Tibial nerve (tissue), 3 donors: ENCODE measurements around the gene KLK8.

Source experiments
- CTCF ChIP-seq, 5 experiments: fragments of 200-600 bp in 3 of 5; fragments of 450-650 bp in 2 of 5; sonication (generic) in 3 of 5; IDR thresholded peaks; one replicate each; pipeline ENCODE4 v1.5.1; 2016 to 2019; ENCODE audit warnings: antibody characterized with exemption in 5 of 5, mild to moderate bottlenecking in 3 of 5, moderate library complexity in 2 of 5
- POLR2A ChIP-seq, 2 donors: fragments of 450-650 bp; IDR thresholded peaks; one replicate each; pipeline ENCODE4 v1.6.1; 2017; ENCODE audit warnings: antibody characterized with exemption in 2 of 2, mild to moderate bottlenecking in 2 of 2, moderate library complexity in 2 of 2

GRCh38 chr19:51047031-51047335, 45.6 kb upstream of the KLK8 start:
- TF ChIP-seq CTCF (IDR thresholded peaks at IDR 0.05) (no peak), POLR2A (IDR thresholded peaks at IDR 0.05) (no peak)
